Peyer's patch (tissue), 4 donors: Measurements from ENCODE around the gene DIAPH2. TPM values are rescaled to one million over a fixed set of nuclear protein-coding genes. Genes with fewer than 3 reads are reported as not detected.

Experiments
- DNase-seq, 3 donors: peaks; one replicate each; pipeline ENCODE4 v3.0.0-alpha.2; 2017 to 2019
- H3K27ac ChIP-seq, 4 donors: fragments of 200-600 bp; sonication (generic); one replicate each; pipeline ENCODE4 v1.5.1; 2016 to 2019
- H3K27me3 ChIP-seq, 2 donors: fragments of 200-600 bp; sonication (generic); one replicate each; pipeline ENCODE4 v1.5.1; 2019
- H3K36me3 ChIP-seq, 3 donors: fragments of 200-600 bp; sonication (generic); one replicate each; pipeline ENCODE4 v1.5.1; 2016 to 2019
- H3K4me1 ChIP-seq, 4 donors: fragments of 200-600 bp; sonication (generic); one replicate each; pipeline ENCODE4 v1.5.1; 2016 to 2019
- H3K4me3 ChIP-seq, 4 donors: fragments of 200-600 bp; sonication (generic); 1 replicate in 3 of 4; 2 replicates in 1 of 4; pipeline ENCODE4 v1.5.1; 2016 to 2019; ENCODE audit warnings: mild to moderate bottlenecking in 1 of 4
- H3K9me3 ChIP-seq, 4 donors: fragments of 200-600 bp; sonication (generic); one replicate each; pipeline ENCODE4 v1.5.1; 2016 to 2019; ENCODE audit warnings: mild to moderate bottlenecking in 1 of 4
- CTCF ChIP-seq, 6 experiments: fragments of 450-650 bp in 4 of 6; fragments of 200-600 bp in 2 of 6; sonication (generic) in 1 of 6; IDR thresholded peaks; one replicate each; pipeline ENCODE4 v1.5.1; 2017 to 2019; ENCODE audit warnings: antibody characterized with exemption in 6 of 6, mild to moderate bottlenecking in 3 of 6, moderate library complexity in 1 of 6
- POLR2A ChIP-seq, 2 donors: fragments of 450-650 bp; IDR thresholded peaks; one replicate each; pipeline ENCODE4 v1.5.1; 2017; ENCODE audit warnings: antibody characterized with exemption in 2 of 2, mild to moderate bottlenecking in 2 of 2, moderate library complexity in 2 of 2
- total RNA-seq, 4 donors: library from RNA; depleted of rRNA; stranded (reverse); fragments of >200 nt; gene quantifications; one replicate each; pipeline ENCODE4 v1.1.0, GENCODE V29; 2016

The DIAPH2 gene
- total RNA-seq, 4 donors from 2014 or later = 15.1 to 114 (median 33.0) TPM

GRCh38 chrX:96909291-96909690 is 224.6 kb downstream of the DIAPH2 start:
- Histone ChIP-seq H3K9me3 (no peaks in the 10 kb centered on the region), H3K4me3 (no peak overlapping the region), H3K4me1 (no peaks in the 10 kb centered on the region), H3K27ac (no peak overlapping the region), H3K27me3 (no peaks in the 10 kb centered on the region), H3K36me3 (no peaks in the 10 kb centered on the region)
- no peak for DNase-seq
- no peak for TF ChIP-seq POLR2A (IDR thresholded peaks at IDR 0.05)
- no peak for TF ChIP-seq CTCF (IDR thresholded peaks at IDR 0.05)

GRCh38 chrX:96918864-96919263 is 234.2 kb downstream of the DIAPH2 start:
- no peaks in the 10 kb centered on the region for H3K27me3 ChIP-seq
- H3K36me3 ChIP-seq = no peaks in the 10 kb centered on the region
- DNase-seq = no peak
- no peak overlapping the region for H3K4me3 ChIP-seq
- no peaks in the 10 kb centered on the region for H3K9me3 ChIP-seq
- no peaks in the 10 kb centered on the region for H3K4me1 ChIP-seq
- TF ChIP-seq CTCF (IDR thresholded peaks at IDR 0.05) (no peak), POLR2A (IDR thresholded peaks at IDR 0.05) (no peak)
- no peak overlapping the region for H3K27ac ChIP-seq

GRCh38 chrX:96919672-96920071 is 235.0 kb downstream of the DIAPH2 start:
- DNase-seq = no peak
- no peak overlapping the region for H3K27ac ChIP-seq
- H3K36me3 ChIP-seq = no peaks in the 10 kb centered on the region
- H3K27me3 ChIP-seq = no peaks in the 10 kb centered on the region
- TF ChIP-seq POLR2A (IDR thresholded peaks at IDR 0.05) (no peak), CTCF (IDR thresholded peaks at IDR 0.05) (no peak)
- H3K4me3 ChIP-seq = no peak overlapping the region
- no peaks in the 10 kb centered on the region for H3K9me3 ChIP-seq
- H3K4me1 ChIP-seq = no peaks in the 10 kb centered on the region

GRCh38 chrX:96924581-96924980 is 239.9 kb downstream of the DIAPH2 start:
- no peak for TF ChIP-seq CTCF (IDR thresholded peaks at IDR 0.05)
- H3K4me3 ChIP-seq = no peak overlapping the region
- H3K36me3 ChIP-seq = no peaks in the 10 kb centered on the region
- no peaks in the 10 kb centered on the region for H3K9me3 ChIP-seq
- H3K4me1 ChIP-seq = no peaks in the 10 kb centered on the region
- no peaks in the 10 kb centered on the region for H3K27me3 ChIP-seq
- no peak overlapping the region for H3K27ac ChIP-seq
- no peak for DNase-seq

- no peaks in the 10 kb centered on the region for H3K36me3 ChIP-seq
Measured at GRCh38 chrX:96929036-96929435, 244.4 kb downstream of the DIAPH2 start.

More at GRCh38 chrX:96929036-96929435, 244.4 kb downstream of the DIAPH2 start:
- H3K4me1 ChIP-seq = no peaks in the 10 kb centered on the region
- no peak for DNase-seq
- H3K27ac ChIP-seq = no peak overlapping the region
- H3K4me3 ChIP-seq = no peak overlapping the region
- TF ChIP-seq POLR2A (IDR thresholded peaks at IDR 0.05) (no peak), CTCF (IDR thresholded peaks at IDR 0.05) (no peak)
- H3K27me3 ChIP-seq = no peaks in the 10 kb centered on the region
- no peaks in the 10 kb centered on the region for H3K9me3 ChIP-seq
